HFFc6 (cell line): ENCODE results near the gene SPRY2. TPM values are rescaled to one million over a fixed set of nuclear protein-coding genes. Genes with fewer than 3 reads are reported as not detected.

Experiments
- DNase-seq: peaks from one replicate; pipeline ENCODE4 v3.0.0-alpha.2; 2018
- H3K27ac Mint-ChIP-seq: 2 replicates; pipeline ENCODE4 v1.8.0; 2020; ENCODE audit warnings: mild to moderate bottlenecking, mixed read lengths
- H3K27me3 Mint-ChIP-seq: 2 replicates; pipeline ENCODE4 v1.8.0; 2021; ENCODE audit warnings: mild to moderate bottlenecking, moderate library complexity, mixed read lengths; ENCODE audit not compliant: insufficient read depth
- H3K36me3 Mint-ChIP-seq: 2 replicates; pipeline ENCODE4 v1.8.0; 2021; ENCODE audit warnings: low read depth, mixed read lengths
- H3K4me1 Mint-ChIP-seq: 2 replicates; pipeline ENCODE4 v1.8.0; 2020; ENCODE audit warnings: low read depth, mixed read lengths
- H3K4me3 Mint-ChIP-seq: 2 replicates; pipeline ENCODE4 v1.8.0; 2020; ENCODE audit warnings: mild to moderate bottlenecking, moderate library complexity, mixed read lengths
- H3K9me3 Mint-ChIP-seq: 2 replicates; pipeline ENCODE4 v1.8.0; 2020; ENCODE audit warnings: mild to moderate bottlenecking, mixed read lengths
- CTCF ChIP-seq: fragments of 200-600 bp; sonication (generic); IDR thresholded peaks from 2 replicates; pipeline ENCODE4 v1.5.0; 2021; ENCODE audit warnings: antibody characterized with exemption, mild to moderate bottlenecking
- total RNA-seq, 6 experiments: library from RNA; stranded (reverse); fragmentation: NEBNext Ultra II Directional; extraction: Animal tissue kit (Norgen Biotek cat#: 25700); gene quantifications; 2 replicates in 1 of 6; 3 replicates in 5 of 6; pipeline ENCODE4 v1.2.3, GENCODE V29; 2021

SPRY2 gene
- total RNA-seq, 6 experiments from 2014 or later: 33.9 to 42.5 (median 41.5) TPM

GRCh38 chr13:80303225-80303811 is 37.6 kb downstream of the SPRY2 start:
- H3K4me3 Mint-ChIP-seq: no peak overlapping the region
- no peak overlapping the region for H3K27ac Mint-ChIP-seq
- no peak for TF ChIP-seq CTCF

GRCh38 chr13:80299046-80299445 is 41.9 kb downstream of the SPRY2 start:
- no peak overlapping the region for H3K4me3 Mint-ChIP-seq
- no peaks in the 10 kb centered on the region for H3K36me3 Mint-ChIP-seq
- no peak for DNase-seq
- H3K27ac Mint-ChIP-seq: no peak overlapping the region
- no peaks in the 10 kb centered on the region; the same call in 1 of the 2 replicates for H3K27me3 Mint-ChIP-seq
- no peaks in the 10 kb centered on the region for H3K9me3 Mint-ChIP-seq
- H3K4me1 Mint-ChIP-seq: no peaks in the 10 kb centered on the region
- no peak for TF ChIP-seq CTCF

More at GRCh38 chr13:80303225-80303811, 37.6 kb downstream of the SPRY2 start:
- H3K36me3 Mint-ChIP-seq: no peaks in the 10 kb centered on the region
- H3K4me1 Mint-ChIP-seq: peaks cover 20% of the 10 kb centered on the region
- DNase-seq: no peak
- H3K27me3 Mint-ChIP-seq: no peaks in the 10 kb centered on the region
- no peaks in the 10 kb centered on the region for H3K9me3 Mint-ChIP-seq

- TF ChIP-seq CTCF: no peak
- H3K4me3 Mint-ChIP-seq: no peak overlapping the region
- DNase-seq: no peak
- no peaks in the 10 kb centered on the region for H3K4me1 Mint-ChIP-seq
- no peak overlapping the region for H3K27ac Mint-ChIP-seq
- H3K9me3 Mint-ChIP-seq: no peaks in the 10 kb centered on the region
- H3K36me3 Mint-ChIP-seq: no peaks in the 10 kb centered on the region
- H3K27me3 Mint-ChIP-seq: no peaks in the 10 kb centered on the region; the same call in 1 of the 2 replicates
Observed at GRCh38 chr13:80297503-80297902, 43.4 kb downstream of the SPRY2 start.

- TF ChIP-seq CTCF: no peak
- no peaks in the 10 kb centered on the region for H3K9me3 Mint-ChIP-seq
- no peaks in the 10 kb centered on the region for H3K36me3 Mint-ChIP-seq
- no peaks in the 10 kb centered on the region for H3K4me1 Mint-ChIP-seq
- H3K27ac Mint-ChIP-seq: no peak overlapping the region
- no peak for DNase-seq
- no peak overlapping the region for H3K4me3 Mint-ChIP-seq
- H3K27me3 Mint-ChIP-seq: no peaks in the 10 kb centered on the region; the same call in 1 of the 2 replicates
Observed at GRCh38 chr13:80297094-80297493, 43.8 kb downstream of the SPRY2 start.

- Mint-ChIP-seq H3K9me3 (no peaks in the 10 kb centered on the region), H3K4me1 (no peaks in the 10 kb centered on the region), H3K27ac (no peak overlapping the region), H3K36me3 (no peaks in the 10 kb centered on the region), H3K4me3 (no peak overlapping the region), H3K27me3 (no peaks in the 10 kb centered on the region; the same call in 1 of the 2 replicates)
- DNase-seq: no peak
- no peak for TF ChIP-seq CTCF
Observed at GRCh38 chr13:80296638-80297037, 44.3 kb downstream of the SPRY2 start.
